Right cardiac atrium (tissue), 5 donors: ENCODE measurements around the gene IFNL1. TPM values are rescaled to one million over a fixed set of nuclear protein-coding genes. Genes with fewer than 3 reads are reported as not detected.
"Not testable (repeated sequence)": the region's sequence is repeated elsewhere in the genome, so short reads cannot be mapped to it uniquely, and the experiment has no call there.

Experiments
- ATAC-seq, 2 donors: fragments of 200-7000 bp; cut with Tn5 transposase; one replicate each; pipeline versions ENCODE4 v1.8.0 to v1.9.1; 2020; ENCODE audit warnings: moderate library complexity in 2 of 2, mild to moderate bottlenecking in 1 of 2
- DNase-seq, 3 donors: peaks; one replicate each; pipeline ENCODE4 v3.0.0-alpha.2; 2020
- H3K27ac ChIP-seq: one replicate; pipeline ENCODE4 v1.5.1; 2013; ENCODE audit warnings: mild to moderate bottlenecking, low read length, control low read depth, moderate library complexity
- H3K27me3 ChIP-seq: one replicate; pipeline ENCODE4 v1.6.1; 2013; ENCODE audit not compliant: control insufficient read depth, insufficient read depth
- H3K4me1 ChIP-seq: one replicate; pipeline ENCODE4 v1.6.1; 2013; ENCODE audit warnings: low read length; ENCODE audit not compliant: control insufficient read depth, insufficient read depth
- H3K4me3 ChIP-seq: one replicate; pipeline ENCODE4 v1.5.1; 2013; ENCODE audit warnings: low read length, control low read depth
- H3K9me3 ChIP-seq: one replicate; pipeline ENCODE4 v1.6.1; 2013; ENCODE audit warnings: low read length; ENCODE audit not compliant: control insufficient read depth
- whole genome bisulfite sequencing: extraction: QIAGEN DNeasy Blood & Tissue Kit; methylation state at CpG from one replicate; pipeline ENCODE4 v1.1.7; 2013; 5-methylcytosine and 5-hydroxymethylcytosine counted together
- intact Hi-C, 4 donors: fragments of 100-400 bp; cut with DNase I; formaldehyde crosslinking; loops; one replicate each; pipeline versions ENCODE4 v1.11.0 to v1.14.0; 2022 to 2023
- polyA plus RNA-seq: library from polyadenylated mRNA; stranded (reverse); fragments of 200-250 nt; gene quantifications from one replicate; pipeline ENCODE4 v1.2.3, GENCODE V29; 2013
- total RNA-seq, 4 donors: library from RNA; stranded (reverse); fragmentation: NEBNext Ultra II Directional; extraction: Animal tissue kit (Norgen Biotek cat#: 25700); gene quantifications; one replicate each; pipeline ENCODE4 v1.2.1, GENCODE V29; 2021
- donor health status: healthy with polysubstance abuse.
- donor health status: DM: no; HTN: yes; CAD: no.
- donor health status: DM: no; HTN: no; CAD: no.
- donor health status: DM: no; HTN: yes; CAD: no; lungs with severe emphysema.
- donor health status: DM: yes; HTN: yes; CAD: no.

IFNL1 gene
- total and polyA plus RNA-seq, 5 donors, result not detected

GRCh38 chr19:39336483-39336882 is 40.3 kb downstream of the IFNL1 start:
- 66% methylated on average over 3 of the region's 3 CpGs for WGBS
- H3K27ac ChIP-seq, result peak overlapping the region; percentile 28
- ATAC-seq (no peak), DNase-seq (no peak)
- H3K4me3 ChIP-seq, result no peak overlapping the region
- H3K9me3 ChIP-seq, result no peaks in the 10 kb centered on the region
- intact Hi-C loops, result no loop called here
- no peaks in the 10 kb centered on the region for H3K27me3 ChIP-seq
- H3K4me1 ChIP-seq, result peaks cover 6% of the 10 kb centered on the region

- ATAC-seq, result no peak
- no peaks in the 10 kb centered on the region for H3K27me3 ChIP-seq
- no peaks in the 10 kb centered on the region for H3K9me3 ChIP-seq
- intact Hi-C loops, result no loop called here
- peaks cover 11% of the 10 kb centered on the region for H3K4me1 ChIP-seq
- H3K4me3 ChIP-seq, result no peak overlapping the region
- no peak for DNase-seq
- WGBS, result 98% methylated on average over 1 of the region's 1 CpG
- H3K27ac ChIP-seq, result no peak overlapping the region
These were observed 43.5 kb downstream of the IFNL1 start for GRCh38 chr19:39339674-39340073.

GRCh38 chr19:39340156-39340555 is 43.9 kb downstream of the IFNL1 start:
- 84% methylated on average over 7 of the region's 7 CpGs for WGBS
- ATAC-seq, H3K27ac ChIP-seq, H3K9me3 ChIP-seq, intact Hi-C loops, H3K4me3 ChIP-seq, DNase-seq, H3K27me3 ChIP-seq: not testable (repeated sequence)
- H3K4me1 ChIP-seq, result peaks cover 11% of the 10 kb centered on the region

- intact Hi-C loops, result no loop called here
- Histone ChIP-seq H3K4me3 (peak overlapping the region; percentile 51), H3K9me3 (no peaks in the 10 kb centered on the region), H3K27me3 (no peaks in the 10 kb centered on the region), H3K27ac (peak overlapping the region; percentile 45), H3K4me1 (peaks cover 11% of the 10 kb centered on the region)
- ATAC-seq, result peak; percentile 1 to 31
- peak in 1 of 3 donors; percentile 66 for DNase-seq
- WGBS, result 2% methylated on average over 17 of the region's 17 CpGs
These were observed 45.0 kb downstream of the IFNL1 start for GRCh38 chr19:39341129-39341718.

- Histone ChIP-seq H3K27ac (peak within 1 kb of the TSS; percentile 83), H3K4me3 (peak within 1 kb of the TSS; percentile 98), H3K27me3 (no peaks in the 10 kb centered on the region), H3K9me3 (no peaks in the 10 kb centered on the region), H3K4me1 (peaks cover 11% of the 10 kb centered on the region)
- ATAC-seq (peak; percentile 96 to 97), DNase-seq (peak; percentile 99 to 100 (median 99))
- under 1% methylated on average over 101 of the region's 105 CpGs for WGBS
- intact Hi-C loops, result no loop called here
These were observed 45.8 kb downstream of the IFNL1 start, which contains the start of gene SAMD4B for GRCh38 chr19:39341719-39342604. Gene SAMD4B (plus strand): TSS chr19:39342421. CDS start chr19:39356894, 14,473 bp downstream.

- intact Hi-C loops, result no loop called here
- Histone ChIP-seq H3K27ac (peak overlapping the region; percentile 83), H3K4me1 (peaks cover 15% of the 10 kb centered on the region), H3K9me3 (no peaks in the 10 kb centered on the region), H3K27me3 (no peaks in the 10 kb centered on the region), H3K4me3 (peak overlapping the region; percentile 98)
- 2% methylated on average over 51 of the region's 51 CpGs for WGBS
- ATAC-seq (no peak), DNase-seq (peak; percentile 42 to 70 (median 69))
These were observed 46.6 kb downstream of the IFNL1 start for GRCh38 chr19:39342647-39343305.

GRCh38 chr19:39345956-39346355 is 49.7 kb downstream of the IFNL1 start:
- DNase-seq (no peak), ATAC-seq (no peak)
- intact Hi-C loops, result no loop called here
- H3K9me3 ChIP-seq, result no peaks in the 10 kb centered on the region
- 55% methylated on average over 1 of the region's 1 CpG for WGBS
- H3K27me3 ChIP-seq, result no peaks in the 10 kb centered on the region
- peaks cover 11% of the 10 kb centered on the region for H3K4me1 ChIP-seq
- H3K27ac ChIP-seq, result no peak overlapping the region
- H3K4me3 ChIP-seq, result no peak overlapping the region

GRCh38 chr19:39347332-39348164 is 51.3 kb downstream of the IFNL1 start:
- Histone ChIP-seq H3K27me3 (no peaks in the 10 kb centered on the region), H3K4me3 (no peak overlapping the region), H3K4me1 (peaks cover 9% of the 10 kb centered on the region), H3K27ac (no peak overlapping the region), H3K9me3 (no peaks in the 10 kb centered on the region)
- WGBS, result 63% methylated on average over 4 of the region's 4 CpGs
- intact Hi-C loops, result no loop called here
- DNase-seq (no peak), ATAC-seq (no peak)
